COLO668 (cell line): Measurements from ENCODE around the gene RNF38.
"Not testable (repeated sequence)": the region's sequence is repeated elsewhere in the genome, so short reads cannot be mapped to it uniquely, and the experiment has no call there.

Experiments used
- DNase-seq: peaks from one replicate; lab custom pipeline; 2025; ENCODE audit not compliant: unreplicated experiment; lab: John Stamatoyannopoulos, UW

RNF38 gene

DNA sequence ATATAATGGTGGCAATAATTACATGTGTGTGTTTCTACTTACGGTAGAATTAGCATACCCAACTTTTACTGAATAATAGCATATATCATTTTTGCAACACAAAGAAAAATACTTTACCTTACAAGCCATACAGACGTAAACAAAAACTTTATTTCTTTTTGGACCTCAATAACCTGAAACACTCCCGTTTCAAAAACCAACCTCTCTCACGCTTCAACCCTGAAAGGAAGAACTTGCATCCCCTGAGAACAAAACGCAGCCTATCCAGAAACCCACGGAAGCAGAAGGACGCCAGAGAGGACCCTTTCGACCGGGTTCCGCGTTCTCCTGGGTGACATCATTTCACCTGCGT is at the start of gene RNF38:
Gene RNF38, minus strand, starts transcription at position 290 of the 352 bp plus-strand sequence. Its CDS starts 161 bp downstream, at position 129.
- DNase-seq, result no peak

- DNase-seq, result not testable (repeated sequence)
Observed at GRCh38 chr9:36448555-36448954, 48.5 kb upstream of the RNF38 start.

DNA sequence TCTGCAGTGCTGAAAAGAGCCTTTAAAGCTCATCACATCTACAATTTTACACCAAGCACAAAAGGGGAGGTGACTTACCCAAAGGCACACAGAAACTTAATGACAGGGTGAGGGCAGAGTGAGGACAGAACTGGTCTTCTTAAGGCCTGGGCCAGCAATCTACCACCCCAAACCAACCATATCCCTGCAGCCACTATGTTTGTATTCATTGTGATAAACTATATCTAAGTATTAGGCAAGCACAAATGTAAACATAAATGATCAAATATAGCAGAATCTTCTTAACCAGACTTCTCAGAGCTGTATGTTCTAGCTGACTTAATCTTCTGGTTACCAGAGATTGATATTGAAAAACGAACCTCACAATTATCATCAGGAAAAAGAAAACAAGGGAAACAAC is 47.9 kb upstream of the RNF38 start:
- no peak for DNase-seq

DNA sequence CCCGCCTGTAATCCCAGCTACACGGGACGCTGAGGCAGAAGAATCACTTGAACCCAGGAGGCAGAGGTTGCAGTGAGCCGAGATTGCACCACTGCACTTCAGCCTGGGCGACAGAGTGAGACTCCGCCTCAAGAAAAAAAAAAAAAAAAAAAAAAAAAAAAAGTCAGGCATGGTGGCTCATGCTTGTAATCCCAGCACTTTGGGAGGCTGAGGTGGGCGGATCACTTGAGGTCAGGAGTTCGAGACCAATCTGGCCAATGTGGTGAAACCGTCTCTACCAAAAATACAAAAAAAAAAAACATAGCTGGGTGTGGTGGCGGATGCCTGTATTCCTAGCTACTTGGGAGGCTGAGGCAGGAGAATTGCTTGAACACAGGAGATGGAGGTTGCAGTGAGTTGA is 46.6 kb upstream of the RNF38 start:
- DNase-seq, result not testable (repeated sequence)

GRCh38 chr9:36445800-36446361 is 45.8 kb upstream of the RNF38 start:
- DNase-seq, result no peak

GRCh38 chr9:36444203-36444602 is 44.1 kb upstream of the RNF38 start:
- no peak for DNase-seq

GRCh38 chr9:36443581-36443980 is 43.5 kb upstream of the RNF38 start:
- DNase-seq, result no peak

GRCh38 chr9:36442710-36443109 is 42.6 kb upstream of the RNF38 start:
- no peak for DNase-seq

- DNase-seq, result no peak
Observed at GRCh38 chr9:36441966-36442365, 41.9 kb upstream of the RNF38 start.

GRCh38 chr9:36438536-36439236 is 38.6 kb upstream of the RNF38 start:
- DNase-seq, result no peak

DNA sequence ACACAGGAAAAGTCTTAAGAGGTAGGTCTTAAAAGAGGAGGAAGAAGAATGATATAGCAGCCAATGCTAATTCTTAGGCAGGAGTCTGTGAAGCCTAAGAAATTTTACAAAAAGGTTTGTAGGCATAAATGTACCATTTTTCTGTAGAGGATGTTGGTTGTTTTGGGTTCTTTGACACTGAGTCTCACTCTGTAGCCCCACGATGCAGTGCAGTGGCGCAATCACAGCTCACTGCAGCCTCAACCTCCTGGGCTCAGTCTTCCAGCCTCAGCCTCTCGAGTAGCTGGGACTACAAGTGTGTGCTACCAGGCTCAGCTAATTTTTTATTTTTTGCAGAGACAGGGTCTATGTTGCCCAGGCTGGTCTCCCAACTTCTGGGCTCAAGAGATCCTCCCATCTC is 37.7 kb upstream of the RNF38 start:
- no peak for DNase-seq

- DNase-seq, result no peak
Observed at GRCh38 chr9:36436909-36437308, 36.8 kb upstream of the RNF38 start.

DNA sequence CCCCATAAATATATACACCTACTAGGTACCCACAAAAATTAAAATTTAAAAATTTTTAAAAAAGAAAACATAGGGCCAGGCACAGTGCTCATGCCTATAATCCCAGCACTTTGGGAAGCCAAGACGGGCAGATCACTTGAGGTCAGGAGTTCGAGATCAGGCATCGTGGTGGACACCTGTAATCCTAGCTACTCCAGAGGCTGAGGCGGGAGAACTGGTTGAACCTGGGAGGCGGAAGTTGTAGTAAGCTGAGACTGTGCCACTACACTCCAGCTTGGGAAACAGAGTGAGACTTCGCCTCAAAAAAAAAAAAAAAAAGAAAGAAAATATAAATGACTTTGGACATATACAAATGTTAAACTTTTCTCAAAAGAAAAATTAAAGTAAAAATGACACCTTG is 33.3 kb upstream of the RNF38 start:
- no peak for DNase-seq

DNA sequence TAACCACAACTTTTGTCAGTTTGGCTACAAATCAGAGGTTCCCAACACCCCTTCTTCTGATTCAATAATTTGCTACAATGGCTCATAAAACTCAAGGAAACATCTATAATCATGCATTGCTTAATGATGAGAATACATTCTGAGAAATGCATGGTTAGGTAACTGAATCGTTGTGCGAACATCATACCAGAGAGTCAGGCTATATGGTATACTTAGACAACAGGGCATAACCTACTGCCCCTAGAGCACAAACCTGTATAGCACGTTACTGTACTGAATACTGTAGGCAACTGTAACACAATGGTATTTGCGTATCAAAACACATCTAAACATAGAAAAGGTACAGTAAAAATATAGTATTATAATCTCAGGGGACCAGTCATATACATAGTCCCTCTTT is 31.0 kb upstream of the RNF38 start:
- DNase-seq, result no peak

DNA sequence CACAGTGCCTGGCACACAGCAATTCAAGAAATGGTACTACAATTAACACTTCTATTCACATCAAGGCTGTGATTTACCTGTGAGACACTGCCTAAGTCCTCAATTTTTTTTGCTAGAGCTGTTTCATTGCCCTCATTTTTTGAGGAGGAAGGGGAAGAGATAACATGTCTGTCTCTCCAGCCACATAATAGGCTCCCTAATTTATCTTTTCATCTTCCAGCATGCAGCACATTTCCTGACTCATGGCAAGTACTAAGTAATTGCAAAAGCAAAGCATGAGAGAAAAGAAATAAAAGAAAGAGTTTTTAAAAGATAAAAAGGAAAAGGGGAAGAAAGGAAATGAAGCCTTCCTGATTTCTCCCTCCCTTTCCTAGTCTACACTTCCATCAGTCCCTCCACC is 26.9 kb upstream of the RNF38 start:
- DNase-seq, result no peak

DNA sequence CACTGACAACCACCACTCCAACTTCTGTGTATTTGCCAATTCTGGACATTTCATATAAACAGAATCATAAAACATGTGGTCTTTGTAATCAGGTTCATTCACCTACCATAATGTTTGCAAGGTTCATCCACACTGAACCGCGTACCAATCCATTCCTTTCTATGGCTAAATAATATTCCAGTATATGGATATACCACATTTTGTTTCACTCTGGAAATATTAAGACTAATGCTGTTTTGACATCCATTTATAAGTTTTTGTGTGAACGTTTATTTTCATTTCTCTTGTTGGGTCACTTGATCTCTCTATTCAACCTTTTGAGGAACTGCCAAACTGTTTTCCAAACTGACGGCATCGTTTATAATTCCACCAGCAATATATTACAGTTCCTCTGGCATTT is 26.3 kb upstream of the RNF38 start:
- no peak for DNase-seq

GRCh38 chr9:36424289-36425055 is 24.4 kb upstream of the RNF38 start:
- no peak for DNase-seq

GRCh38 chr9:36423206-36423605 is 23.1 kb upstream of the RNF38 start:
- DNase-seq, result no peak

DNA sequence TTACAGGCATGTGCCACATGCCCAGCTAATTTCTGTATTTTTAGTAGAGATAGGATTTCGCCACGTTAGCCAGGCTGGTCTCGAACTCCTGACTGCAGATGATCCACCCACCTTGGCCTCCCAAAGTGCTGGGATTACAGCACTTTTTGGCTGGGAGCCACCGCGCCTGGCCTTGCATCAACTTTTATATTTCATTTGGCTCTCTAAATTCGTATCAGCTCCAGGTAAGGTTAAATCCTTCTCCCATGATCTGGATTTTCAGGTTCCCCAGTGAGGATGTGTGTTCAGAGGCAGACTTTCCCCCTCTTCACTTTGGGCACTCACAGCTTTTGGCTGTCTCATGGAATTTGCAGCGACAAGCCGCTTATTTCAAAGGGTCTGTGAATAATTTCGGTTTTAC is 16.8 kb upstream of the RNF38 start:
- DNase-seq, result no peak

DNA sequence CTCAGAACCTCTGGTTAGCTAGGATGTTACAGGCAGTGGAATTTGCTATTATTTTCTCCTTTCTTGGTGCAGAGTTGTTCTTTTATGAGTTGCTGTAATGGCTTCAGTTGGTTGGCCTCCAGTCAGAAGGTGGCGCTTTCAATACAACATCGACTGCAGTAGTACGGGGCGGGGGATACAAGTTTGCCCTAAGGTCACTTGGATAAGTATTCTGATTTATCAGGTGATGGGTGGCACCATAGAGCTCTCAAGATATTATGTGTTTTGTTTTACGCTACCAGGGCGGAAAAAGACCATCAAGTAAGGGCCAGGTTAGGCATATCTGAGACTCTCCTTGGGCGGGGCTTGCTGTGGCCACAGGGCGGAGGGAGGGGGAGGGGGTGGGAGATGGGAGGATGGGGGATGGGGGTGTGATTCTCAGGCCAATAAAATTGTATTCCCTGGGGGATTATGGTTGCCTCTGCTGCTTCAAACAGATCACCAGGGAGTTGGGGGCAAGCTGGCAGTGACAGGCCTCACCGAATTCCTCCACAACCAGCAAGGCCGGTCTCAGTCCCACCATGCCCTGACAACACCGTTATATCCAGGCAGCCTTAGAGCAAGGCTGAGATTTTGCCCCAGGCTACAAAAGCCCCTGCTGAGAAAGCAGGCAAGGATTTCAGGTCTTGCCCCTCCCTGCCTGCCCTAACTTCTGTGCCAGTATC is 15.9 kb upstream of the RNF38 start:
- no peak for DNase-seq

GRCh38 chr9:36411410-36411809 is 11.3 kb upstream of the RNF38 start:
- DNase-seq, result not testable (repeated sequence)

DNA sequence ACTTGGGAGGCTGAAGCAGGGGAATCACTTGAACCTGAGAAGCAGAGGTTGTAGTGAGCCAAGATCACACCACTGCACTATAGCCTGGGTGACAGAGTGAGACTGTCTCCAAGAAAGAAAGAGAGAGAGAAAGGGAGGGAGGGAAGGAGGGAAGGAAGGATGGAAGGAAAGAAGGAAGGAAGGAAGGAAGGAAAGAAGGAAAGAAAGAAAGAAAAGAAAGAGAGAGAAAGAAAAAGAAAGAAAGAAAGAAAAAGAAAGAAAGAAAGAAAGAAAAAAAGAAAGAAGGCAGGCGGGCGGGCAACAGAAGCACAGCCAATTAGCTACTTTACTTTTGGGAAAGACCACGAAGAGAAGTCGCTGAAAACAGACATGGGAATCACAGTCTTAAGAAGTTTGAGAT is 9.0 kb upstream of the RNF38 start:
- not testable (repeated sequence) for DNase-seq
